ENCODE data around the gene ATG13.
"Not testable (repeated sequence)": the region's sequence is repeated elsewhere in the genome, so short reads cannot be mapped to it uniquely, and the experiment has no call there.

ATG13 gene

GRCh38 chr11:46697723-46698122 is 80.4 kb downstream of the ATG13 start:
- DNase-seq (ENCODE audit: low spot score): no peak

- no peak for DNase-seq (ENCODE audit: low spot score)
Measured at GRCh38 chr11:46698597-46698996, 81.2 kb downstream of the ATG13 start.

- peak; percentile 96 for DNase-seq (ENCODE audit: low spot score)
Measured at GRCh38 chr11:46700241-46701077, 83.1 kb downstream of the ATG13 start, which contains the start of the genes ARHGAP1 and ZNF408. TSS of gene ARHGAP1 (minus strand) at chr11:46700619. CDS start at chr11:46696107, 4,512 bp downstream. TSS of gene ZNF408 (plus strand) at chr11:46701031. CDS start at chr11:46701048, 17 bp downstream.

GRCh38 chr11:46701078-46701654 is 83.8 kb downstream of the ATG13 start:
- peak; percentile 37 for DNase-seq (ENCODE audit: low spot score)

- no peak for DNase-seq (ENCODE audit: low spot score)
Measured at GRCh38 chr11:46705070-46705688, 87.8 kb downstream of the ATG13 start.

DNA sequence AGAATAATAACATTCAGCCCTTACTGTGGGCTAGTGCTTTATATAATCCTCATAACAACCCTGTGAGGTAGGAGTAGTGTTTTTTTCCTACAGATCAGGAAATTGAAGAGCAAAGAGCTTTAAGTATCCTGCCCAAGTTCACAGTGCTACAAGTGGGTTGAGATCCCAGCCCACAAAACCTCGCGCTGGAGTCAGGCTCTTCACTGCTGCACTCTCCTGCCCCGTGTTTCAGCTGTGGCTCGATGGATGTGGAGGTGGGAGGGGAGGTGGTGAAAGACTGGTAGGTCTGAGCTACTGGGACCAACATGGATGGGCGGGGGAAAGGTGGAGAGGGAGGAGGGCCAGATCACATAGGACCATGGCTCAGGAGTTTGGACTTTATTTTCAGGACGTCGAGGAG is 89.5 kb downstream of the ATG13 start:
- DNase-seq (ENCODE audit: low spot score): no peak

- DNase-seq (ENCODE audit: low spot score): not testable (repeated sequence)
Measured at GRCh38 chr11:46709351-46709750, 92.0 kb downstream of the ATG13 start.

- no peak for DNase-seq (ENCODE audit: low spot score)
Measured at GRCh38 chr11:46710821-46711269, 93.5 kb downstream of the ATG13 start.

DNA sequence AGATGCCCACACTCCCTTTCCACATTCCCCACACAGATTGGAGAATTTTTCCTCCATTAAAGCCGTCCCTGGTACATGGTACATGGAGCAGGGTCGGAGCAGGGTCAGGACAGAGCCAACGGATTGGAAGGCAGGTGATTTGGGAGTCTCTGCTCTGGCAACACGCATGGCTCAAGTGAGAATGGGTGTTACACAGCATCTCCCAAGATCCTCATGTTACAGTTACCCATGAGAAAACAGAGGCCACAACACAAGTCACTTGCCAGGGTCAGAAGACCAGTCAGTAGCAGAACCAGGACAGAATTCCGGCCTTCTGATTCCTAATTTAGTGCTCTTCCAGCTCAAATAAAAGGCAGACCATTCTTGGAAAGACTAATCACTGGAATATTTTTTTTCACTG is 94.0 kb downstream of the ATG13 start:
- no peak for DNase-seq (ENCODE audit: low spot score)

GRCh38 chr11:46712874-46713576 is 95.7 kb downstream of the ATG13 start:
- no peak for DNase-seq (ENCODE audit: low spot score)

DNA sequence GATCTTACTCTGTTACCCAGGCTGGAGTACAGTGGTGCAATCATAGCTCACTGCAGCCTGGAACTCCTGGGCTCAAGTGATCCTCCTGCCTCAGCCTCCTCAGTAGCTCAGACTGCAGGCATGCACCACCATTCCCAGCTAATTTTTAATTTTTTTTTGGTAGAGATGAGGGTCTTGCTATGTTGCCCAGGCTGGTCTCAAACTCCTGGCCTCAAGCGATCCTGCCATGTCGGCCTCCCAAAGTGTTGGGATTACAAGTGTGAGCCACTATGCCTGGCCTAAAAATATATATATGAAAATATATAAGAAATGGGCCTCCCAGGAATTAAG is 100.4 kb downstream of the ATG13 start:
- DNase-seq (ENCODE audit: low spot score): not testable (repeated sequence)

GRCh38 chr11:46718155-46719019 is 101.0 kb downstream of the ATG13 start:
- DNase-seq (ENCODE audit: low spot score): no peak

GRCh38 chr11:46719048-46719542 is 101.7 kb downstream of the ATG13 start, which contains the start of gene F2:
TSS of gene F2 (plus strand) at chr11:46719213. CDS start at chr11:46719236, 23 bp downstream.
- no peak for DNase-seq (ENCODE audit: low spot score)

- DNase-seq (ENCODE audit: low spot score): no peak
Measured at GRCh38 chr11:46719543-46720218, 102.3 kb downstream of the ATG13 start.

DNA sequence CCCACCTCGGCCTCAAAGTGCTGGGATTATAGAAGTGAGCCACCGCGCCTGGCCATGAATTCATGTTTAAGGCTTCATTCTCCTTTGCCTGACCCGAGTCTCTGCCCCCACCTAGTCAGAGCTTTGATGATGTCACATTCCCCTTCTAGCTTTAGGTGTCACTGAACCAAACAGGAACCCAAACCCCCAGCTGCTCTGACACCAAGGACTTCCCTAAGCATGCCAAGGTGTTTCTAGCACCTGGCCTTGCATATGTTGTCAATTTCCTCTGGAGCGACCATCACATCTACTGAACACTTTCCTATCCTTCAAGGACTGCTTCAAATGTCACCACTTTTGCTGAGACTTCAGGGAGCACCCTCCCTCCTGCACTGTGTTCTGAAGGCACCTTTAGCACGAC is 103.9 kb downstream of the ATG13 start:
- no peak for DNase-seq (ENCODE audit: low spot score)

DNA sequence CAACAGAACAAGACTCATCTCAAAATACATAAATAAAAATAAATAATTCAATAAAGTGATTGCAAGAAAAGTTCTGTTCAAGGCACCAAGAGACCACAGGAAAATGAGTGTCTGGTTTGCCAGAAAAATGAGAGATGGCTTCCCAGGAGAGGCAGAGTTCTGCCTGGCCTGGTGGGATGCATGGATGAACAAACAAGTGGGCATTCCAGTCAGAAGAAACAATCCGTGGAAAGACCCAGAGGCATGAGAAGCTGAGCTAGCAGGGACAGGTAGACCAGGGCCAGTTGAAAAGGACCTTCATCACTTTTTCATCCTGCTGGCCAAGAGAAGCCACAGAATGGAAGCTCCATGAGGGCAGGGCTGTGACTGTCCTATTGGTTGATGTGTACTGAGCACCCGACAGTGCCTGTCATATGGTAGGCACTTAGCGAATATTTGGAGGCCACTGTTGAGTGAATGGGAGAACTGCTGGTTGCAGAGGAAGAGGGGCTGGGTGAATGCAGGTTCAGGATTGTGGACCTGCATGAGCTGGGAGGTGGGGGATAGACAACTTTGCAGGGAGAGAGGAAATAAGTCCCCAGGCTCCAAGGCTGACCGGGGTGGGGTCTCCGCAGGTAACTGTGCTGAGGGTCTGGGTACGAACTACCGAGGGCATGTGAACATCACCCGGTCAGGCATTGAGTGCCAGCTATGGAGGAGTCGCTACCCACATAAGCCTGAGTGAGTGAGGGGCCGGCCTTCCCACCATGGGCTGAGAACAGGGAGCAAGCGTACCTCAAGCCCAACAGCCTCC is 105.4 kb downstream of the ATG13 start:
- DNase-seq (ENCODE audit: low spot score): no peak

DNA sequence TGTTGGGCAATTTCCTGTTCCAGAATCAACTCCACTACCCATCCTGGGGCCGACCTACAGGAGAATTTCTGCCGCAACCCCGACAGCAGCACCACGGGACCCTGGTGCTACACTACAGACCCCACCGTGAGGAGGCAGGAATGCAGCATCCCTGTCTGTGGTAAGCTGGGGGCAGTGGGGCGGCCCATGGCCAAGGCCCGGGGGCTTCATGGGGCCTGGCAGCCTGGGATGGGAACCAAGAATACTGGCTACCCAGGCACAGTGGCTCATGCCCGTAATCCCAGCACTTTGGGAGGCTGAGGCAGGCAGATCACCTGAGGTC is 106.0 kb downstream of the ATG13 start:
- no peak for DNase-seq (ENCODE audit: low spot score)

- DNase-seq (ENCODE audit: low spot score): no peak
Measured at GRCh38 chr11:46724088-46724487, 106.7 kb downstream of the ATG13 start.
